Stimulated activated CD8-positive, alpha-beta memory T cell treated with anti-CD3 and anti-CD28 coated beads, Interleukin-7, amount 100 ng/mL, for 1 hour (primary cell): Measurements from ENCODE around the gene KLK12.
A peak's percentile ranks its signal among the peaks of the same experiment; 100 is the strongest.

Source experiments
- DNase-seq, 2 donors: peaks; one replicate each; pipeline ENCODE4 v3.0.0-alpha.2; 2020; ENCODE audit warnings: low read depth in 2 of 2

KLK12 gene

DNA sequence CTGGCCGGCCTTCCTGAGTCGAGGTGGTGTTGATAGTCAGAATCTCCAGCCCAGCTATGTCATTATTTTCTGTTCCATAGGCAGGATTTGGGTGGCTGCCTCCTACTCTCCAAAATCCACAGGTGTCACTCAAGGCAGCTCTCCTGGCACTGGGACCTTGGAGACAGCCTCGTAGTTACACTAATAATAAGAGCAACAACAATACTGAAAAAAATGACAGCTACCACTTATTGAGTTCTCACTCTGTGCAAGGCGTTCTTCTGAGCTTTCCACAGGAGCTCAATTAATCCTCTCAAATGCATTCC lies 12.2 kb upstream of the KLK12 start:
- no peak for DNase-seq

- no peak for DNase-seq
Measured at GRCh38 chr19:51044327-51044726, 9.5 kb upstream of the KLK12 start.

DNA sequence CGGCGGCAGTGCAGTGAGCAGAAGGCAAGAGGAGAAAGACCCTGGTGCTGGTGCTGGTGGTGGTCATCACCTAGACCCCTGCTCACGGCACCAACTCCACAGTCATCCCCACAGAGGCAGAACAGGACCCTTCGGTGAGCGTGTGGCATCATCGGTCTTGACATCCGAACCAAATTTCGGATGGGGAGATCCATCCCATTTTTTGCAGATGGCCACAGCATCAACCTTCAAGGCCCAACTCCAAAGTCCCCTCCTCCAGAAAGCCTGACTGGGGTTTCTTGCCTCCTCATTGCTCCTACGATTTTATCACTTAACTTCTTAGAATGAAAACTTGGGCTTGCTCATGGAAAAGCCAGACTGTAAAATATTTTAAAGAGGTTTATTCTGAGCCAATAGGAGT lies 8.7 kb upstream of the KLK12 start:
- DNase-seq, result no peak

DNA sequence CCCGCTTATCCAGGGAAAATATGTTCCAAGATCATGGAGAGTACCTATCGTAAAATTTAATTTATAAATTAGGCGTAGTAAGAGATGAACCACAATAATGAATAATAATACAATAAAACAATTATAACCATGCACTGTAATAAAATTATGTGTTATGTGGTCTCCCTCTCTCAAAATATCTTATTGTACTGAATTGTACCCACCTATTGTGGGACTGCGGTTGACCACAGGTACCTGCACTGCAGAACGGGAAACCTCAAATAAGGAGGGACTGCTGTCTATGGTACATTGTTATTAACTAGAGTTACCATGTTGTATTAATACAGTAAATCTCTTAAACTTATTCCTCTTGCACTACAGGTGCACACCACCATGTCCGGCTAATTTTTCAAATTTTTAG lies 5.3 kb upstream of the KLK12 start:
- DNase-seq, result no peak

DNA sequence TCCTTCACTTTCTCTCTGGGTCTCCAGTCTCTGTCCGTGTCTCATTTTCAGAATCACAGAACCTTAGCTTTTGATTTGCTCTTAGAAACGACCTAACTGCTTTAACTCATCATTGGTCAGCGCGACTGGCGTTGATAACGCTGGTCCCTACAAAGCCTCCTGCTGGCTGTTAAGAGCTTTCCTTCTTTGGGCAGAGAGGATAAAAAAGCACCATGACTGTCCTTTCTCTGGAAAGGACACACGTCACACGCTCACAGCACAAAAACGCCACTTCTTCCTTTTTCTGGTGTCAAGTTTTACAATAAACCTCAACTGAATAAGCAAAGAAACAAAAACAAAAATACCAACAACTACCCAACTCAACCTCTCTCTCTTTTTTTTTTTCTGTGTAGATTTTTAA lies 1.7 kb upstream of the KLK12 start:
- DNase-seq, result no peak

GRCh38 chr19:51031880-51032225 lies 2.9 kb downstream of the KLK12 start:
- no peak for DNase-seq

DNA sequence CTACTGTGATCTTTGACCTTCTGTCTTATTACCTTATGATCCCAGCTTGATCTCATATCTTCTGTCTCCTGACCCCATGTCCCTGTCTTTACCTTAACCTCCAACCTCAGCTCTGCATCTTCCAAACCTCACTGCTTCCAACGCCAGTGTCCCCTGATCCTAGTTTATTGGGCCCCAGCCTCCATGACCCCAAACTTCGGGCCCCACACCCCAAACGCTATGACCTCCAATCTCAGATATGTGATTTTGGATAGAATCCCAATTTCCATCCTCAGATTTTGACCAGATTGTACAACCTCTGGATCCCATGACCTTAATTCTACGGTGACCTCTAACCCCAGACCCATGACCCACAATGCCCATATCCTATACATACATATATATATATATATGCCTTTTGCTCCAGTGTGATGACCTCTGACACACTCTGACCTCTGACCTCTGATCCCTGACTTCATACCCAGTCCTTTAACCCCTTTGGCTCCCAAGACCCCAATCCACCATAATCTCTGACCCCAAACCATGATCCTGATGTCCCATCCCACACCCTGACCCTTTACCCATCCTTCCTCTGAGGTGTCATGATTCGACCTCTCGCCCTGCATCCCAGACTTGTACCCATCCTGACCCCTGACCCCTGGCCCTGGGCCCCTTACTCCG lies 3.5 kb downstream of the KLK12 start:
- no peak for DNase-seq

DNA sequence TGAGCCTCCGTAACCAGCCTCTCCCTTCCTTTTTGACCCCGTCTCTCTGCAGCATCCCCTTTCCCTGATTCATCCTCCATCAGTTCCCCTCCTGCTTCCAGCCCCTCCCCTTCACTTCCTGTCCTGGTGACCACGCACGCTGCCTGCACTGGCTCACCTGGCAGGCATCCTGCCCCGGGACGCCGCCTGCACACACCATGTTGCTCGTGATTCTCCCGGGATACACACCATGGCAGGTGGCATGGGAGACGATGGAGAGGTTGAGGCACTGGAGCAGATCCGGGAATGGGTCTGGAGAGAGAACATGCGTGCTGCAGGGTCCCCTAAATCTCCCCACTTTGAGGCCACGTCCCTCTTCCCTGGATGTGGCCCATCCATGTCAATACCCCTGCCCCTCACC lies 4.2 kb downstream of the KLK12 start:
- DNase-seq, result no peak

- DNase-seq, result no peak
Measured at GRCh38 chr19:51029718-51030117, 5.1 kb downstream of the KLK12 start.

GRCh38 chr19:51027873-51028272 lies 6.9 kb downstream of the KLK12 start:
- no peak for DNase-seq

- no peak for DNase-seq
Measured at GRCh38 chr19:51027126-51027806, 7.5 kb downstream of the KLK12 start.

DNA sequence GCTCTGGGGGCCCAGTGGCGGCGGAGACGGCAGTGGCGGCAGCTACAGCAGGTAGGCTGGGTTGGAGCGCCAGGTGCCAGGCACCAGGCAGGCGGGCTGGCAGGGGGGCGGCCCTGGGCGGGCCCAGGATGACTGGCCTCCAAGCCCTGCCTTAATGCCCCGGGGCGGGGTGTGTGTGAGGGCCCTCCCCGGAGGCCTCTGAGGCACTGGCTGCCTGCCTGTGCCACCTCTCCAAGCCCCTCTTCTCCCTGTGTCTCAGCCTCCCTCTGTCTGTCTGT lies 8.3 kb downstream of the KLK12 start, which contains the start of gene KLK11:
KLK11 (minus strand) TSS at position 63 of the 278 bp plus-strand sequence. CDS start 985 bp downstream, outside the sequence.
- no peak for DNase-seq

DNA sequence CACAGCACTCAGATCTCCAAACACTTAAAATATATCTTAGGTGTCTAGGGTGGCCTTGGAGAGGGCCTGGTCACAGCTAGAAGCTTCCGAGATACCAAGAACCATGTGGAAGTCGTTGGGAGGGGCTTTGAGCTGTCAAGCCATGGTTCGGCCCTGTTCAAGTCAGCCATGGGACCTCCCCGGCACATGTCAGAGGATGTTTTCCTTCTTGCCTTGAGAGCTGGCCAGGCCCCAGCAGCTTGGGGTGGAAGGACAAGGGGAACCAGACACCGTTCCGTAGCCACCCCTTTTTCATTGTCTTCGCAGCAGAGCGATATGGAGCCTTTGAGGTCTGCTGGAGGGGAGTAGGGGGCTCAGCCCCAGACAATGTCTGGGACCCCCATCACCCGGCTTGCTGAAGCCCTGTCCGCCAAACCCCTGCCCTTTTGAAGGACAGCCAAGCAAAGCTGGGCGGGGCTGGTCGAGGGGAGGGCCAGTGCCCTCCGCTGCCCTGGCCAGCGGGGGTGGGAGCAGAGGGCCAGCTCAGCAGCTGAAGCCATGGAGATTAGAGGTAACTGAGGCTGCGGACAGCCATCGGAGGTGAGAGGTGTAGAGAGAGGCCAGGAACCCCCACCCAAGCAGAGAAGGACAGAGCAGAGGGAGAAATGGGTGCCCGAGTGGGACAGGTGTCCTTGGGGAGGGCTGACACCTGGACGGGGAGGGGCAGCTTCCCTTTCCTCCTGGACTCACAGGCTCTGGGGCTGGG lies 8.8 kb downstream of the KLK12 start:
- DNase-seq, result no peak

GRCh38 chr19:51025401-51025800 lies 9.4 kb downstream of the KLK12 start:
- no peak for DNase-seq

DNA sequence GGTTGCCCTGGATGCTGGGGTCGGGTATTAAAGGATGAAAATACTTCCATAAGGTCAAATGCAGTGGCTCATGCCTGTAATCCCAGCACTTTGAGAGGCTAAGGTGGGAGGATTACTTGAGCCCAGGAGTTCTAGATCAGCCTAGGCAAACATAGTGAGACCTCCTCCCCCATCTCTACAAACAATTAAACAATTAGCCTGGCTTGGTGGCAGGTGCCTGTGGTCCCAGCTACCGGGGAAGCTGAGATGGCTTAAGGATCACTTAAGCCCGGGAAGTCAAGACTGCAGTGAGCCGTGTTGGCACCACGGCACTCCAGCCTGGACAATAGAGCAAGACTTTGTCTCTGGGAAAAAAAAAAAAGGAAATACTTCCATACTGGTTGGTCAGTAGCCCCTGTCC lies 9.9 kb downstream of the KLK12 start:
- no peak for DNase-seq

DNA sequence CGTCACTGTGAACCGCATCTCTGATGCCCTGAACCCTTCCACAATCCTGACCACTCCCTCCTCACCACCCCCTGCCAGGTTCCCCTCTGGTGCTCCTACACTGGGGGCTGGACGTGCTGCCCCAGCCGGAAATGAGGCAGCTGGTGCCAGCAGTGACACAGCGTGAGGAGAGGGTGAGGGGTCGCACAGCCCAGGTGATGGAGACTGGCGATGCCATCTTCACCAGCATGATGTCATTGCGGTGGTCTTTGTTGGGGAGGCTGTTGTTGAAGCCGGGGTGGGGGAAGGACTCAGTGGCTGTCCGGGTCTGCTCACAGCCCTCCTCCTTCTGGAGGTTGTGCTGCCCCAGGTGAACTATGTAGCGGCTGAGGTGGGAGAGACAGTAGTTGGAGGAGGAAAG lies 10.9 kb downstream of the KLK12 start:
- DNase-seq, result no peak

DNA sequence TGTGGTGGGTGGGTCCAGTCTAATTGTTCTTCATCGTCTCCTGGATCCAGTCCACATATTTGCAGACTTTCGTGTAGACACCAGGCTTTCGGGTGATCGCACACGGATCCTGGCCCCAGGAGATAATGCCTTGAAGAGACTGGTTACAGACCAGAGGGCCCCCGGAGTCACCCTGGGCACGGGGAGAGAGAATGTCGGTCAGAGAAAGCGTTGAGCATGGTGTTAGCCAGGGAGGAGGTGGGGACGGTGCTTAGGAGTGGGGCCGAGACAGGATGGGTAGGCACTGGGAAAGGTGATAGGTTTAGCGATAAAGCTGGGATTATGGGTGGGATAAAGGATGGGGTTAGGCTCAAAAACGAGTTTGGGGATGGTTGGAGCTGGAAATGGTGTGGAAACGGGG lies 12.3 kb downstream of the KLK12 start:
- no peak for DNase-seq

GRCh38 chr19:51020988-51021651 lies 13.7 kb downstream of the KLK12 start:
- DNase-seq, result no peak

- no peak for DNase-seq
Measured at GRCh38 chr19:51019544-51019925, 15.3 kb downstream of the KLK12 start, which contains the start of gene KLK10. TSS of gene KLK10 (minus strand) at chr19:51019709. CDS start at chr19:51019130, 579 bp downstream.

DNA sequence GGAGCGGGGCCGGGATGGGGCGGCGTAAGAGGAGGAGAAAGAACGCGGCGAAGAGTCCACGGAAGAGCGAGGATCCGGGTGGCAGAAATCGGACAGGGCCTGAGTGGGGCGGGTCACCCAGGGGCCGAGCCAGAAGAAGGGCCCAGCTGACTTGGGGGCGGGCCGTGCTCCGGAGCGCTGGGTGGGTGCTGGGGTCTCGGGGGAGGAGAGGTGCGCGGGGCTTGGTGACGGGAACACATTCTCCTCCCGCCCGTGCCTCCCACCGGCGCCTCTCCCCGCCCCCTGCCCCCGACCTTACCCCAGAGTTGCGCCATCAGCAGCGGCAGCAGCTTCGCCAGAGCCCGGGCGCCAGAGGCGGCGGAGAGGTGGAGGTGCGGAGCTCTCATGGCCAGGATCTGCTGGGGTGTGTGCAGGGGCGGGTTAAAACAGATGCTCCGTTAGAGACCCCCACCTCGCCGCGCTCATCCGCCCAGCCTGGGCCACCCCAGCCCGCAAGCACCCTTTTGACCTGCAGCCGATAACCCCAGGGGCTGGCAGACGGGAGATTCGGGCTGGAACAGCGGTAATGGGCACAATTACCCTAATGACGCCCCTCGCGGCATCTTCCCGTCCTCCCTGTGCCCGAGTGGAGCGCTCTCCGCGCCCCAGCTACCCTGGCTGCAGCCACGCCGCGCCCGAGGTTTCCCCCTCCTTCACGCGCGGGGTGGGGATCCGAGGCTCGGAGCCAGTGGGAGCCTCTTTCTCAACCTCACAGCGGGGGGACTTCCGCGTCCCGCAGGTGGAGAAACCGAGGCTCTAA lies 15.9 kb downstream of the KLK12 start:
- no peak for DNase-seq

DNA sequence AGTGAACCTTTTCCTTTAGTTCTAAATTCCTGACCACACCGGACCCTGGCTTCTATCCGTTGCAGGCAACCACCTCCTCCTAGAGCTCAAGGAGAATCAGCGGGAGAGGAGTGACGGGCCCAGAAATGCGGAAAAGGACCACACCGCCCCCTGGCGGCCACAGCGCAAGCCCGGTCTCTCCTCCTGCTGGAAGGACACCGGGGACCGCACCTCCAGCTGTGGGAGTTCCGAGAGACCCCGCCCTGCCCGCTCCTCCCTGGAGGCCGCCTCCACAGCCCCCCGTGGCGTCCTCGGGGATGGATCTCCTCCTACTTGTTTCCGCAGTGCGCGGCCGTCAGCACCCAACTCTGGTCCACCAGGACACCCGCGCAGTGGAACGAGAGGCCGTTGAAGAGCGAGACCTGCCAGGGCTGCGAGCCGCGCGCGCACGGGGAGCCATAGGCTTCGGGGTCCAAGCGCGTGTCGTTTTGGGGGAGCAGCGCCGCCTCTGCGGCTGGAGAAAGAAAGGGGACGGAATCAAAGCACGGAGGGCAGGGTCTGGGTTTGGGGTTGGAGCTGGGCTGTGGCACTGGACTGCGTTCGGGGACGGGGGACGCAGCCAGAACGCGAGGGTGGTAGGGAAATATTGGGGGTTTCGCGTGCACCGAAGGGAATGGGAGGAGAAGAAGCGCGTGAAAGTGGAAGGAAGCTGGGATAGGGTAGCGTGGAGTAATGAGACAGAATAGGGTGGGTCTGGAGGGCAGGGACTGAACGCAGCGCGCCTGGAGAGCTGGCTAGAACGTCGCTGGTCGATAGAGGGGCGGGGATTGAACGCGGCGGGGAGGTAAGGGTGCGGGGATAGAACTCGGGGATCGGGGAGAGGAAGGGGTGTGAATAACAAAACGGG lies 17.8 kb downstream of the KLK12 start:
- DNase-seq, result peak in 1 of 2 donors; percentile 35
